Kidney (tissue), 14 donors: ENCODE results near the gene MSI2. TPM values are rescaled to one million over a fixed set of nuclear protein-coding genes. Genes with fewer than 3 reads are reported as not detected.

ENCODE experiments used
- DNase-seq, 5 donors: peaks; one replicate each; pipeline ENCODE4 v3.0.0-alpha.2; 2013 to 2020
- FAIRE-seq: peaks from 2 replicates; lab custom pipeline; 2012; peaks lifted over from hg19 to GRCh38; lab: Jason Lieb, UNC
- H3K27ac ChIP-seq, 2 donors: one replicate each; pipeline ENCODE4 v1.7.0; 2013; ENCODE audit warnings: low read depth in 2 of 2, low read length in 2 of 2, inconsistent platforms in 1 of 2
- H3K27me3 ChIP-seq: one replicate; pipeline ENCODE4 v1.7.1; 2013; ENCODE audit warnings: low read length, inconsistent platforms; ENCODE audit not compliant: control insufficient read depth, insufficient read depth
- H3K36me3 ChIP-seq, 3 donors: one replicate each; pipeline versions ENCODE4 v1.7.0 to v1.7.1; 2013; ENCODE audit warnings: low read length in 3 of 3, control low read depth in 1 of 3, inconsistent platforms in 1 of 3; ENCODE audit not compliant: insufficient read depth in 3 of 3, control insufficient read depth in 2 of 3
- H3K4me1 ChIP-seq, 3 donors: one replicate each; pipeline versions ENCODE4 v1.7.0 to v1.7.1; 2013; ENCODE audit warnings: low read length in 3 of 3, inconsistent platforms in 1 of 3, low read depth in 1 of 3; ENCODE audit not compliant: control insufficient read depth in 2 of 3, insufficient read depth in 2 of 3
- H3K4me3 ChIP-seq, 3 donors: one replicate each; pipeline versions ENCODE4 v1.7.0 to v1.8.1; 2013; ENCODE audit warnings: low read length in 3 of 3, control low read depth in 1 of 3, inconsistent platforms in 1 of 3
- H3K9ac ChIP-seq, 3 donors: one replicate each; pipeline versions ENCODE4 v1.7.0 to v1.7.1; 2013; ENCODE audit warnings: low read length in 3 of 3, control low read depth in 1 of 3, inconsistent platforms in 1 of 3
- H3K9me3 ChIP-seq, 3 donors: one replicate each; pipeline versions ENCODE4 v1.7.0 to v1.7.1; 2013; ENCODE audit warnings: low read length in 3 of 3, control low read depth in 1 of 3, inconsistent platforms in 1 of 3; ENCODE audit not compliant: control insufficient read depth in 2 of 3, insufficient read depth in 1 of 3
- CTCF ChIP-seq: IDR thresholded peaks from 3 replicates; pipeline ENCODE4 v1.5.1; 2012; ENCODE audit warnings: mild to moderate bottlenecking, moderate library complexity, borderline replicate concordance; ENCODE audit not compliant: insufficient read depth; ENCODE audit errors: extremely low read depth
- intact Hi-C: fragments of 100-400 bp; cut with DNase I; formaldehyde crosslinking; loops from one replicate; pipeline ENCODE4 v1.11.1; 2022
- polyA plus RNA-seq: library from polyadenylated mRNA; stranded (reverse); fragments of 350-450 nt; fragmentation: Illumina TruSeq; extraction: RNeasy Lipid Tissue Mini Kit (QIAGEN cat#74804); gene quantifications from one replicate; pipeline ENCODE4 v1.2.3, GENCODE V29; 2014; ENCODE audit warnings: low read depth, low replicate concordance; ENCODE audit not compliant: insufficient read depth
- total RNA-seq: library from RNA; stranded (reverse); fragmentation: NEBNext Ultra II Directional; extraction: Animal tissue kit (Norgen Biotek cat#: 25700); gene quantifications from one replicate; pipeline ENCODE4 v1.2.1, GENCODE V29; 2021
- donor health status: control.
- donor health status: control.
- donor health status: control.
- donor health status: control.
- donor health status: control.
- donor health status: DM: yes; HTN: yes; CAD: no.
- donor health status: Normal renal cell carcinoma (clear cell type).

The MSI2 gene
- total and polyA plus RNA-seq, 2 donors from 2014 or later = 69.2 to 151 TPM

- intact Hi-C loops = no loop called here
- peak overlapping the region; percentile 65 to 77 for H3K27ac ChIP-seq
- DNase-seq (no peak), FAIRE-seq (no peak)
- H3K27me3 ChIP-seq = no peaks in the 10 kb centered on the region
- H3K4me3 ChIP-seq = peak overlapping the region in 2 of 3 donors; percentile 53 to 61
- H3K4me1 ChIP-seq = peaks cover 10 to 39% (median 20%) of the 10 kb centered on the region in 3 donors
- no peaks in the 10 kb centered on the region for H3K36me3 ChIP-seq
- peak overlapping the region in 1 of 3 donors; percentile 66 for H3K9ac ChIP-seq
- H3K9me3 ChIP-seq = no peaks in the 10 kb centered on the region
- TF ChIP-seq CTCF = no peak
These were observed 276.2 kb downstream of the MSI2 start for GRCh38 chr17:57532556-57532955.

GRCh38 chr17:57532966-57533365 lies 276.6 kb downstream of the MSI2 start:
- Histone ChIP-seq H3K4me1 (peaks cover 10 to 39% (median 21%) of the 10 kb centered on the region in 3 donors), H3K27me3 (no peaks in the 10 kb centered on the region), H3K9ac (peak overlapping the region in 1 of 3 donors; percentile 3), H3K4me3 (peak overlapping the region in 2 of 3 donors; percentile 53 to 61), H3K27ac (peak overlapping the region; percentile 65 to 77), H3K9me3 (no peaks in the 10 kb centered on the region), H3K36me3 (no peaks in the 10 kb centered on the region)
- intact Hi-C loops = no loop called here
- TF ChIP-seq CTCF = no peak
- no peak for FAIRE-seq
- DNase-seq = no peak

GRCh38 chr17:57533684-57534305 lies 277.5 kb downstream of the MSI2 start:
- intact Hi-C loops = no loop called here
- Histone ChIP-seq H3K9ac (no peak overlapping the region), H3K36me3 (no peaks in the 10 kb centered on the region), H3K9me3 (no peaks in the 10 kb centered on the region), H3K27ac (peak overlapping the region in 1 of 2 donors; percentile 0), H3K4me1 (peaks cover 5 to 43% (median 26%) of the 10 kb centered on the region in 3 donors), H3K4me3 (no peak overlapping the region), H3K27me3 (no peaks in the 10 kb centered on the region)
- FAIRE-seq (no peak), DNase-seq (no peak)
- TF ChIP-seq CTCF = no peak
